ENCODE results near the gene TMEM143.

TMEM143 gene

GRCh38 chr19:48290771-48291488 is 72.8 kb downstream of the TMEM143 start:
- peak; percentile 36 for DNase-seq

- no peak for DNase-seq
These were observed 73.4 kb downstream of the TMEM143 start for GRCh38 chr19:48290401-48290770.

GRCh38 chr19:48287748-48288147 is 76.0 kb downstream of the TMEM143 start:
- DNase-seq, result no peak

GRCh38 chr19:48284896-48285295 is 78.8 kb downstream of the TMEM143 start:
- no peak for DNase-seq

- no peak for DNase-seq
These were observed 79.8 kb downstream of the TMEM143 start for GRCh38 chr19:48283908-48284307.
